Stimulated activated CD4-positive, alpha-beta T cell treated with anti-CD3 and anti-CD28 coated beads, Interleukin-12 subunit alpha, Interleukin-12 subunit beta, amount 100 ng/mL, for 4 hours (primary cell): ENCODE data around the gene SHROOM2.

Source experiments
- DNase-seq: peaks from one replicate; pipeline ENCODE4 v3.0.0-alpha.2; 2020

SHROOM2 gene

DNA sequence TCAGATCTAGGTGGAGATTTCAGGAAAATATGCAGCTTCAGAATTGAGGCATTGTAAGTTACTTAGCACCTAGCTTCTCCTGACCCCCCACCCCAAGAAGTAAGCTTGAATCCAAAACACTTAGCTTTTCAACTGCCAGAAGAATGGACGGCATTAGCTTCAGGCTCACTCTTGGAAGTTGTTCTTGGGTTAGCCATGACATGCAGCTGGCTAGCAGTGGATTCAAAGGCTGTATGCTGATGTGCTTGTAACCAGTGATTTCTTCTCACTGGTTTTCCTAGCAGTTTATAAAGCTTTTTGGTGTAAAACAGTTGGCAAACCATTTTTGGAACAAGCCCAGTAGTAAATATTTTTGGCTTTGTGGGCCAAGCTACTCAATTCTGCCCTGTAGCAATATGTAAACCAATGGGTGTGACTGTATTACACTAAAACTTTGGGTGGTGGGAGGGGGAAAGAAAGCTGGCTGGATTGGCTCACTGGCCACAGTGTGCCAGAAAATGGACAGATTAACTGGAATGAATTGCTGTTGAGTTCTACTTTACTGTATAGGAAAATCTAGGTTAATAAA, 85.6 kb downstream of the SHROOM2 start:
- no peak for DNase-seq

DNA sequence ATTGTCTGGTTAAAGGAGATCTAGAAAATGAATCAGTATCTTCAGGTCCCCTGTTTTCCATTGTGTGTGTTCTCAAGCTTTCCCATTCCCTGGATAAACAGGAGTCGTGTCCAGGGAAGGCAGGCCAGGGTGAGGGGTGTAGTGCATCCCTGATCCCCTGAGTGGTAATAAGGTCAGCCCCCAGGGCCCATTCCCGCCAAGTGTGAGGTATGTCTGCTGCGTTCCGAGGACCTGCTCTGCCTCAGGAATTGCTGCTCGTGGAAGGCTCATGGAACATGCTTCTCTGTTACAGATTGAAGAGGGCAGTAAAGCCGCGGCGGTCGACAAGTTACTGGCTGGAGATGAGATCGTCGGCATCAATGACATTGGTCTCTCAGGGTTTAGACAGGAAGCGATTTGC, 87.1 kb downstream of the SHROOM2 start:
- DNase-seq = no peak

DNA sequence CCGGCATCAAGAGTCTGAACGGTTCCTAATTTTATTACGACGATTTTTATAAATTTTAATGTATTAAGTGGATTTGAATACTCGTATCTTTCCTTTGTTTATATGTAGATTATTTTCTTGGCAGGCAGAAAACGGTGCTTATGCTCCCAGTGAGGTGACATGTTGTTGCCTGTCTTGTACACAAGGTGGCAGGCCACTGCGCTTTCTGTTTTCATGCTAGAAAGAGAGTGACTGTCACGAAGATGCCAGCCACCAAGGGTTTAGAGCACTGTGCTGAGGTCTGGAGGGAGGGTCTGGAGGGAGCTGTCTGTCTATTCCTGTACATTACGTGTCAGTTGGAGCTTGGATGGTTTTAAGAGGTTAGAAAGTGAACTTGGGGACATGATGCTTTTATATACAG, 87.7 kb downstream of the SHROOM2 start:
- peak; percentile 30 for DNase-seq

DNA sequence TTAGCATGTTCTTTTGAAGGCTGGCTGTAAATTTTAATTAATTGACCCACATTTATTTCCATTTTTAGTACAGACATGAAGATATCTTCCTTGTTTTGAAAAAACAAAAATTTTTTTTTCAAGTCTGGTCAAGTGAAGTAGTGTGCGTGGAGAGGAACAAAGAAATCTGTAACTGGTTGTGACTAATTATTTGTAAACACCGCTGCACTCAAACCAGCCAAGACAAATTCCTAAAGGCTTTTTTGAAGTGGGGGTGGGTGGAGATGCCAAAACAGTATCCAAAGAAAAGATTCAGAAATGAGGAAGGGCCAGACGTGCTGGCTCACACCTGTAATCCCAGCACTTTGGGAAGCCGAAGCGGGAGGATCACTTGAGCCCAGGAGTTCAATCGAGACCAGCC, 88.3 kb downstream of the SHROOM2 start:
- DNase-seq = no peak

DNA sequence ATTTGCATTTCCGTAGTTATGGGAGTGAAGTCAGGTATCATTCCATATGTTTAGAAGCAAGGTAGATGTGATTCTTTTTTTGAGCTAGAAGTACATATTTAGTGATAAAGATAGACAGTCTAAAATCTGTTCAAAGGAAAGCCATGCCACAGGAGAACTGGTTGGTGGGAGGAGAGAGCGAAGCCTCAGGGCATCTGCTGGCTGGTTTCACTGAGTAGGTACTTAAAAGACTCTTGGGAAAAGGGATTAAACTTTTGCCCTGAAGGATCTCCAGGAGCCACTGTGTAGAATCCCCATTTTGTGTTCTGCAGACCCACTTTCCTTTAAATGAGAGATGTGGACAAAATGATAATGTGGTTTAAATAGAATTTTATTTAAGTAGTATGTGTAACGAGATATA, 89.6 kb downstream of the SHROOM2 start:
- no peak for DNase-seq

DNA sequence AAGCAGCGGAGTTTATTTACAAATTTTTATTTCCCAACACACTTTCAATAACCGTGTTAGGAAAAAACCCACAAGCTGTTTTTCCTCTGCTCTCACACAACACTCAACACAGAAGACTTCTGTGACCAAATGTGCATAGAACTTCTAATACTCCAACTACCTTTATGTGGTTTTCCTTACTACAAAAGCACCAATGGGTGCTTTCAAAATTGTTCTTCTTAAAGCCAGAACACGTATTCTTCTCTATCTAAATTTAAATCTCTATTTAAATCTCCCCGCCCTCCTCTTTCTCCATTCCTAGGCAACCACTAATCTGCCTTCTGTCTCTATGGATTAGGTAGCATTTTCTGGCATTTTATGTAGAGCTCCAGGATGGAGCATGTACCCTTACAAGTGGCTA, 90.0 kb downstream of the SHROOM2 start:
- no peak for DNase-seq

DNA sequence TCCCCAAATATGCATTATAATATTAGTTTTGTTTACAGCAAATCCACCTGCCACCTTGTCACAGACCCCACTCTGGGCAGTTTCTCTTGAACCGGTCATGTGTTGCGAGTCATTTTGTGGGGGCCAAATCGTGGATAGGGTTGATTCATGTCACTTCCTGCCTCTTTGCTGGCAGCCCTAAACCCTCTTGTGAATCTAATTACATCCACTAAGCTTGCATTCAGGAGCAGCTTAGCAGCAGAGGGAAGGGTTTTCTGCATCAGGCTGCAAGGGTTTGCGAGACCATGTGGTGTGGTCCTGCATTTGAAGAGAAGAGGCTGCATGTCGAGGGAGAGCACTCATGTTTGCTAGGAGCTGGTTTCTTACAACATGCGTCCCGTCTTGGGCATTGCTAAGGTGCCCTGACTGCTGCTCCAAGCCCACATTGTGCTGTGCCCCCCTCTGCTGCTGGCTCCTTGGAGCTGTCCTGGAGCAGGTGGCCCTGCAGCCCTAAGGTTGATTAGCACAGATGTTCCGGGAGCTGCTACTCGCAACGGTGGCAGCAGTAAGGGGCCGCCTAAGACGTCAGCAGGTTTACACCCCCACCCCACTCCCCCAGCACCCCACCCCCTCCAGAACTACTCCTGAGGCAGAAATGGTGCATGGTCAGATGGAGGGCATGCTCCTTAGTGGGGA, 92.1 kb downstream of the SHROOM2 start:
- DNase-seq = no peak

DNA sequence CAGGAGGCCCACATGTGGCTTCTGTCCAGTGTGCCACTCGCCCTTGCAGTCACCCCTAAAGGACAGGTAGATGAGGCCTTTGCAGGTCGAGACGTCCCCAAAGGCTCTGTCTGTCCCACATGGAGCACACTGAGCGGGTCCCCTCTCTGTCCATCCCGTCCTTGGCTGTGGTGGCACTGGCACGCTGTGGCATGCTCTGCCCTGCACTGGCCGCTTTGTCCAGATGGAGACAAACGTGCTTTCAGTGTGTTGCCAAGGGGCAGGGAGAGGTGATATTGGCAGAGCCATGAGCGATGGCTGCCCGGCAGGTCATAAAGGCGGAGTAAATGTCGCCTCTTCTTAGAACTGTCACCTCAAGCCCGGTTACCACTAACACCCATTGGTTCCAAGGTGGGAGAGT, 94.0 kb downstream of the SHROOM2 start:
- DNase-seq = no peak

DNA sequence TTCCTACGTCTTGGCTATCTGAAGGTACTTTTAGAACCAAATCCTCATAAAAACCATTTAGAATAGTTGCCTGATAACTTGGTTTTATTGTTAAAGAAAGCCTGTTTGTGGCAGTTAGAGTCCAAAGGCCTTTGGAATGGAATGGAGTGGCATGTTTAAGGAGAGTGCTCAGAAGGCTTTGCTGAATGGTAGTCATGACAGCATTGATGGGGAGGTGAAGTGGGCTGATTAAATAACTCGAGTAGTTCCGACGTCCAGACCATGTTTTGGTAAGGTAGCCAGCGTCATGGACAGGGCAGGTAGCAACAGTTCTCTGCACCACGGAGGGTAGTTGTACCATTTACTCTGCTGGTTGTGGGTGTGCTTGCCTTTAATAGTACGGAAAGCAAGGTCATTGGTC, 94.6 kb downstream of the SHROOM2 start:
- DNase-seq = no peak

DNA sequence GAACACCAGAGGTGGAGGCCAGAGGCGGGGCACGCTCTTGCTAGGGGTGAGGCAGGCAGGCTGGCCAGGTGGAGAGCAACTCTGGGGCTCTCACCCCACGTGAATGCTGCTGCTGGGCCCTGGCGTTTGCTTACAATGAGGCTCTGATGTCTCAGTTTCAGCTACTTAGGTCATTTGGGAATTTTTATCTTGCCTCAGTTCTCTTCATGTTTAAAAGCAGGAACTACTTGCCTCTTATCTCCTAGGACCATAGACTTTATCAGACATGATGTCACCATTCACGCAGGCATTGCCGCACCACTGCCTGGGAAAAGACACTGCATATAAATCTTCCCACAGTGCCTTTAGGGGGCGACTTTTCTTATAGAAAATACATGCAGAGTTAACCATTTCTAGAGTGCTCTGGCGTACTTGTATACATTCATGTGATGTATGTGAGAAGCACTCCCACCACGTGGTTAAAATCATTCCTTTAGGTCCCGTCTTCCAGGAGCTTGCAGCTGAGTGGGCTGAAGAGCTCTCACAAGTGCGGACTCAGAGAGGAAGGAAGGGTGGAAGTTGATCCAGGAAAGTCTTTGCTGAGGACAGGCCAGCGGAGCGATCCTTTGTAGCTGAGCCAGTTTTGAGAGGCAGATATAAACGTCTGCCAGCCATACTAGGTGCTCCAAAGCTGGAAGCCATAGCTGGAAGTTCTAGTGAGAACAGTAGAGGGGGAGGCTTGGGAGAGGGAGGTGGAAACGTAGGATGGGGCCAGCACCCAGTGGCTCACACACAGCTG, 96.6 kb downstream of the SHROOM2 start:
- DNase-seq = no peak

DNA sequence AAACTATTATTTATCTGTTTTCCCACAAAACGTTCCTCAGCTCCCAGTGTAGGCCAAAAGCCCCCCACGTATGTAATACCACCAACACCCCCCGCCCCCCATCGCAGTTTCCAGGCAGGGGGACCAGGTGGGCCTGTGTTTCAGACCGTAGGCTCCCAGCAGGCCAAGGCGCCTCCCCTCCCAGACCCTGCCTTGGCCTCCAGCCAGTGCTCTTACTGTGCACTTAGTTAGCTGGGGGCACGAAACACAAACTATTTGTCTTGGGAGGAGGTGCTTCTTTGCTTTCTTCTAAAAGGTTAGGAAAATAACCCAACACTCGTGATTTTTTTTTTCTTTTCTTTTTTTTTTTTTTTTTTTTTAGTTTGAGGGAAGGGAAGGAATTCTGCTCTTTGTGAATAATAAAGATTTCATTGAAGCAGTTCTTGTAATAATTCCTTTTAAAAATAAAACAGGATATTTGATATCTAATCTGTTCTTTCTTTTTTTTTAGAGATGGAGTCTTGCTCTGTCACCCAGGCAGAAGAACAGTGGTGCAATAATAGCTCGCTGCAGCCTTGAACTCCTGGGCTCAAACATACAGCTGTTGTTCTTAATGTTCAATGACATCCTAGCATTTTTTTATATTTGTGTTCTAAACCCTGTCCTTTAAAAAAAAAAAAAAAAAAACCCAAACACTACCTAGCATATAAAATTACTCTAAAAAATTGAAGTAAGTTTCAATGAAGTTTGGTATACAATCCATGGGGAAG, 98.0 kb downstream of the SHROOM2 start:
- no peak for DNase-seq

DNA sequence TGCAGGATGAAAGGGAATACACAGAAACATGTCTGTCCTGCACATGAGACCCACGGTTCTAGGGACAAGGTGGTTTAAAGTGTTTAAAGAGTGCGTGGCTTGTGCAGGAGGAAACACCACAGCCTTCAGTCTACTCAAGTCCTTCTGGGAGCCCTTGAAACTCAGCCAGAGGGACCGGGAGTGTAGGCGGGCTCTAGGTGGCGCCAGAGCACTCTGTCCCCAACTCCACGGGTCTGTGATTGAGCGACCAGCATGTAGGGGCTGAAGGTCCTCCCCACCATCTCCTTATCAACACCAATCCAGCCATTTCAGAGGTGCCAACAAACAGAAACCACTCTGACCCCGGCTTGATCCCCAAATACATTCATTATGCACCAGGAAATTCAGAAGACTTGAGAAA, 98.9 kb downstream of the SHROOM2 start:
- DNase-seq = peak; percentile 36

DNA sequence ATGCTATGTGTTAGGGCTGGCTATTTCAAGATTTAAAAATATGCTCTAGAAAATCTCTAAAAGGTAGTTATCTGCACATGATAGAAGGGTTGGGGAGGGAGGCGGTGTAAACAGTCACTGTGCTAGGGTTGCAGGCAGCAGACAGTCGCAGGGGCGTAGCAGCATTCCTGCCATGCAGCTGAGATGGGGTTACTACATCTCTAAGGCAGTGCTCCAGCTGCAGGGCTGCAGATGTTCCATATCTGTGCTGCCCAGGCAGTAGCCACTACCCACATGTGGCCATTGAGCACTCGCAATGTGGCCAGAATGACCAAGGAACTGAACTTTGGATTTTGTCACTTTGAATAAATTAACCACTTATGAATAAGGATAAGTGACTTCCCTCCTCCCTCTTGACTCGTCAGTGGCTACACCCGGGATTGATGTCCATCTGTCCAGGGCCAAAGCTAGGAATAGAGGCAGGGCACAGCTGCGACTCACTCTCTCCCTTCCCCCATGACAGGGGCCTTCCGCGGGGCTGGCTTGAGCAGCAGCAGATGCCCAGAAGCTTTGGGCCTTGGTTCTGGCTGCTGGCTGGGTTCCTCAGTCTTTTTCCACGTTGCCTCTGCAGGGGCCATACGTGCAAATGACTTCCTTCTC, 101.5 kb downstream of the SHROOM2 start:
- no peak for DNase-seq

DNA sequence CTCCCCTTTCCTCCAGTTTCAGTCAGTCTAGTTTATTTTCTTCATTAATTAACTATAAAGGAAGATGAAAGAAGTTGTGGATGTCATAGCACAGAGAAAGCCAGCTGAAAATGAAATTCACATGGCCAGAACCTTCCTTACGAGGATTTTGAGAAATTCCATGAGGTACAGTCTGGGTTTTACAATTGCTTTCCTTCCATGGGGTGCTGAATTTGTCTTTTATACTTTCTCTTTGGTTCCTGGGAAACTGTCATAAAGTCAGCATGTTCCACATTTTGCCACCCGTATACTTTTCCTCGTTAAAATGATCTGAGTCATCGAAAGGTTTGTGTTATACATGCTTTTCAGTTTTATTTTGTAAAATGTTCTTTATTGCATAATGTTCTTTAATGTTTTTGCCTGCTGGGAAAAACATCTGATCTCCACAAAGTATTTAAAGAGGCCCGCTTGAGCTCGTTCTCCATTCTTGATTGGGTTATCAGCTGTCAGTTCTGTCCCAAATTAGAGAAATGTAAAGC, 102.8 kb downstream of the SHROOM2 start:
- no peak for DNase-seq

DNA sequence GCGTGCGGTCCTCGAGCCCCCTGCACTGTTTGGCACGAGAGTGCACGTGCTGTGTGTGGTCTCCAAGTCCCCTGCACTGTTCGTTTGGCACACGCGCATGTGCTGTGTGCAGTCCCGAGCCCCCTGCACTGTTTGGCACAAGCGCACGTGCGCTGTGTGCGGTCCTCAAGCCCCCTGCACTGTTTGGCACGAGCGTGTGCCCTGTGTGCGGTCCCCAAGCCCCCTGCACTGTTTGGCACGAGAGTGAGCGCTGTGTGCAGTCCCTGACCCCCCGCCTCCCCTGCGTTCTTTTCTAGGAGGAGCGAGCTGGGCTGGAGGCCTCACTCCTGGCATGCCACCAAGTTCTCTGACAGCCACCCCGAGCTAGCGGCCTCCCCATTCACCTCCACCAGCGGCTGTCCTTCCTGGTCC, 104.5 kb downstream of the SHROOM2 start:
- DNase-seq = no peak

DNA sequence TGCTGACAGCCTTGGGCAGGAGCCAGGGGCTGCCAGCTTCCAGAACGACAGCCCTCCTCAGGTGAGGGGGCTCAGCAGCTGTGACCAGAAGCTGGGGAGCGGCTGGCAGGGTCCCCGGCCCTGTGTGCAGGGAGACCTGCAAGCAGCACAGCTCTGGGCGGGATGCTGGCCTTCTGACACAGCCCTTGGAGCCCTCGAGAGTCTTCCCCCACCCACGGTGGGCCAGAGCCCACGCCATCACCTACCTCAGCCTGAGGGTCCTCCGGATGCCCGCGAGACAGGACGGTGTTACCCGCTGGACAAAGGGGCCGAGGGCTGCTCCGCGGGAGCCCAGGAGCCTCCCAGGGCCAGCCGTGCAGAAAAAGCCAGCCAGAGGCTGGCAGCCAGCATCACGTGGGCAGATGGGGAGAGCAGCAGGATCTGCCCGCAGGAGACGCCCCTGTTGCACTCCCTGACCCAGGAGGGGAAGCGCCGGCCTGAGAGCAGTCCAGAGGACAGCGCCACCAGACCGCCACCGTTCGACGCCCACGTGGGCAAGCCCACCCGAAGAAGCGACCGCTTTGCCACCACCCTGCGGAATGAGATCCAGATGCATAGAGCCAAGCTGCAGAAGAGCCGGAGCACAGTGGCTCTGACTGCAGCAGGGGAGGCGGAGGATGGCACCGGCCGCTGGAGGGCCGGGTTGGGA, 109.1 kb downstream of the SHROOM2 start:
- DNase-seq = no peak

DNA sequence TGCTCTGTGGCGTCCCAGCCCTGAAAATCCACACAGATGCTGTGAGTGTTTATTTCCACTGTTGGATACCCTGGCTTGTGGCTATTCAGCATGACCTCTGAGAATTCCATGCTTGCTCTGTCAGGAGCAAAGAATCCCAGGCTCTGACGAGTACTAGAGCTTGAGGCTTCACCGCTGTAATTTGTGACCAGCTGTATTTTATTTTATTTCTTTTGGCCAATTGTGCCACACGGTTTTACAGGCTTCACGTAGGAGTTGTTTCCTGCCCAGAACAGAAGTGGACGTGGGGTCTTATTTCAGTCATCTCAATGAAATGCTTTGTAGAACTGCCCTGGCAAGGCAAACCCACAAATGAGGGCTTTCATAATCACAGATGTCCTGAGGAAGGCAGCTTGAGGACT, 111.5 kb downstream of the SHROOM2 start:
- no peak for DNase-seq

DNA sequence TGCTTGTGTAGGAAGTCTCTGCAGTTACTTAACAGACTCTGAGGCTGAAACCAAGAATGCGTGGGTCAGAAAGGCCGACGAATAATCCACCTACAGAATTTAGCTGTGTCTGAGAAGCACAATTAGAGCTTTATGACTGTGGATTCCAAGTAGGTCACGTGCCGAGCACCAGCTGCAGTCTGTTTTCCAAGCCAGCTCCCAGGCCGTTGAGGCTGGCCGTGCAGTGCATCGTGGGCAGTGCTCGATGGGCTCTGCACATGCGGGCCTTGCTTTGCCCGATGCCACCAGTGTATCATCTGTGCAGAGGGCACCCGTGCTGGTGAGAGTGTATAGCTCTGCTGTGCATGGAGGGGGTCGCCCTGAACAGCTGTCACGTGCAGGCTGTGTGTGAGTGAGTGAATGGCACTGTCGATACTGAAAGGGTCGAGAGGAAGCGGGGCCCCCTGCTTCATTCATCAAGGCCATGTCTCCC, 113.4 kb downstream of the SHROOM2 start:
- DNase-seq = no peak

DNA sequence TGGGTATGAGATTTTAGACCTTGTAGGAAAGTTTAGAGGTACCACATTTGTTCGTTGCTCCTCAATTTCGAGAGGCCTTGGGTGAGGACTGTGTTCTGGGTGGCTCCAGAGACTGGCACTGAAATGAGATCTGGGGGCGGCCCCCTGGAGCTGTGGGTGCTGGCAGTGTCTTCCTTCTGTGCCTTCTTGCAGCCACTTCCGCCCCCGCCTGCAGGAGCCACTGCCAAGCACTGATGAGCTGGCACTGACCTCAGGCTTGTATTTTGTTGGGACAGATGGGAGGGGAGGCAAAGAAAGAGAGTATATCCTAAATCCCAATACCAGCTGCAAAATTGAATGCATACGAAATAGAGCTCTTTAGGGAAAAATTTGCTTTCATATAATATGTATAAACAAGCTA, 116.4 kb downstream of the SHROOM2 start:
- DNase-seq = no peak

DNA sequence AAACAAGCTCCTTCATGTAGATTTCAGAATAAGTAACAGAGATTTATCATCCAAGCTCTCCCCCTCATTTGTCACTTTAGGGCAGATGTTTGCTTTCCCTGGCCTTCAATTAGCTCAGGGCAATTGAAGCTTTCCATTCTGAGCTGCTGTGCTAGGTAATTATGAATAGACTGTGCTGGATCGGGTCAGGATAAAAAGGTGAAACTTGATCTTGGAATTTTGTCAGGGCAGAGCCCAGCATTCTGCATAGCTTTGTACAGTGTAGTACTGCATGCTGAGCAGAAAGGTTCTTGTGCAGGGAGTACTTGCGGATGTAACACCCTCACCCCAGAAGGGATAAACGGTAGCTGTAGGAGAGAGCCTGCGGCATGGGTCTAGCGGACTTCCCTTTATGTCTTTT, 116.9 kb downstream of the SHROOM2 start:
- DNase-seq = no peak

DNA sequence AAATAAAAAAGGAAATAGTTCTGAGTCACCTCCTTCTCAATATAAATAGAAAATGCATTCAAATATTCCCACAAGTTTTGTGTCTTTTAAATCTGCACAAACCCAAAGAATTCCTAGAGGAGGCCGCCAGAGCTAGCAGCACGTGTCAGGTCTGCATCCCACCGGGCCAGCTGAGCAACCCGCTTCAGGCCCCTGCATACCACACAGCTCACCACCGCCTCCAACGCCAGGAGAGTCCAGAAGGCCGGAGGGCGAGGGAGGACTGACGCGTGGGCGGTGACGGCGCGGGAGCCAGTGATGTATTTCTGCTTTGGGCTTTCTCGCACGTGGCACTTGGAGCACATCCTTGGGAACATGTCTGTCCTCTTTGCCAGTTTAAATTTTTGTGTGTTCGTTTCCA, 119.1 kb downstream of the SHROOM2 start:
- DNase-seq = no peak

DNA sequence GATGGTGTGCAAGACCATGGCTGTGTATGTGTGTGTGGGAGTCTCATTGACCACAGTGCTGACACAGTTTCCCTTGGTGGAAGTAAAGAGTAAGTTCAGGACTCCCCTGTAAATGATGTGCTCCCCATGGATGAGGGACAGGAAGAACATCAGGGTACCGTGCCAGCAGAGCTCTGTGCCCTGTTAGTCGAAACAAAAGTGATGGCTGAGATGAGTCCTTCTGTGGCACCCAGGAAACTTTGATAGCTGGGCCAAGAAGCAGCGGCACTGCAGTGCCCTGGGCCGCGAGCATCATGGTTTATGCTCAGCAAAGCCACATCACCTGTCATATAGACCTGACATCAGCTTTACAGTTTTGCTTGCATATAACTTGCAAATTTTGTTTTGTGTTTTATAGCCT, 119.5 kb downstream of the SHROOM2 start:
- no peak for DNase-seq
